Sigmoid colon (tissue), 4 donors: ENCODE results near the gene USP13.

Experiments
- CTCF ChIP-seq, 4 experiments: fragments of 450-650 bp in 3 of 4; fragments of 200-600 bp in 1 of 4; IDR thresholded peaks; one replicate each; pipeline ENCODE4 v1.5.1; 2016 to 2019; ENCODE audit warnings: antibody characterized with exemption in 4 of 4, mild to moderate bottlenecking in 3 of 4, moderate library complexity in 2 of 4
- EP300 ChIP-seq, 4 donors: sonication (generic); formaldehyde crosslinking; IDR thresholded peaks; one replicate each; pipeline ENCODE4 v1.6.1; 2017; ENCODE audit warnings: antibody characterized with exemption in 4 of 4
- POLR2A ChIP-seq, 2 donors: fragments of 450-650 bp; IDR thresholded peaks; one replicate each; pipeline ENCODE4 v1.6.1; 2016; ENCODE audit warnings: antibody characterized with exemption in 2 of 2, mild to moderate bottlenecking in 2 of 2, moderate library complexity in 2 of 2
- POLR2AphosphoS5 ChIP-seq, 4 donors: sonication (generic); formaldehyde crosslinking; IDR thresholded peaks; one replicate each; pipeline ENCODE4 v1.6.1; 2017; ENCODE audit warnings: antibody characterized with exemption in 4 of 4

- no peak for TF ChIP-seq CTCF (IDR thresholded peaks at IDR 0.05)
- TF ChIP-seq POLR2A (IDR thresholded peaks at IDR 0.05) = no peak
- no peak for TF ChIP-seq POLR2AphosphoS5 (IDR thresholded peaks at IDR 0.05)
- TF ChIP-seq EP300 (IDR thresholded peaks at IDR 0.05) = no peak
Observed at GRCh38 chr3:179719048-179719734, 66.4 kb downstream of the USP13 start.
